ENCODE measurements around the gene PDGFRB. TPM values are rescaled to one million over a fixed set of nuclear protein-coding genes. Genes with fewer than 3 reads are reported as not detected.

PDGFRB gene
- total RNA-seq, 1 experiment from 2014 or later, result 1.8 TPM

DNA sequence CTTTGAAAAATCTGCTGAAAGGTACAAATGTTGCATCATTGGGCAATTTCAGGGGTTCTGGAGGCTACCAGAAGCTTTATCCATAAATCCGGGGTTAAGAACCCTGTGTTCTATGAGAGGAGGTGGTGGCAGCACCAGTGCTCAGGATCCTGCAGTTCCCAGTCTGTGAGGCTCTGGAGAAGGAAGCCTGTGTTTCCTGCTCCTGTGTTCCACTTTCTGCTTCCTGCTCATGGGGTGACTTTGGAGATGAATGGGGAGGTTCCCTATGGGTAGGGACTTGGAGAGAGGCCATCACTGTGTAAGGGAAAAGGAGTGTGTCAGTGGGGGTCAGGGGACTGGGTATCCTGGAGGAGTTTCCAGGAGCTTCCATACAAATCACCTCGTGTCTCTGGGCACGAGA lies 13.2 kb upstream of the PDGFRB start:
- no peak for ATAC-seq
- H3K27me3 ChIP-seq (ENCODE audit: control insufficient read depth, insufficient read depth, low read length), result no peaks in the 10 kb centered on the region; the same call in 1 of the 2 replicates
- CTCF ChIA-PET, result no interaction called here

DNA sequence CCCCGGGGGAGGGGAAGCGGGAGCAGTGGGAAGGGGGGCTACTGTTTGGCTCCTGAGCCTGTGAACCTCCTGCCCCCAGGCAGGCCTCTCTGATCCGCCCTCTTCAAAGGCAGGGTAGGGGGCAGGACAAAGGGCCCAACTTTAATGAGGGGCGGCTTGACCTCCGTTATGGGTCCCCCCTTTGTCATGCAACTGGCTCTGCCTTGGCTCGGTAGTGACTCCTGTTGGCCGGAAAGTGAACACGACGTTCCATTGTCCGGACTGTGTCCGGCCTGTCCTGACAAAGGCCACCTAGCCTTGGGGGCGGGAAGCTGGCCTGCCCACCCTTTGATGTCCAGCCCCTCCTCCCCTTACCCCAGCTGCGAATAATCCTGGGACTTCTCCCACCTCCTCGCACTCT lies 12.3 kb upstream of the PDGFRB start:
- CTCF ChIA-PET, result no interaction called here
- no peaks in the 10 kb centered on the region for H3K4me1 ChIP-seq (ENCODE audit: control insufficient read depth, insufficient read depth, low read length)
- POLR2A ChIA-PET, result no interaction called here
- TF ChIP-seq TCF7L2 (IDR thresholded peaks at IDR 0.05; ENCODE audit: low read depth, low read length) (no peak), POLR2AphosphoS5 (IDR thresholded peaks at IDR 0.05; ENCODE audit: low read depth, low read length) (no peak), SIN3A (IDR thresholded peaks at IDR 0.05; ENCODE audit: borderline replicate concordance, insufficient read depth, low read depth, low read length) (no peak)
- TF ChIP-seq, protein P1, sequence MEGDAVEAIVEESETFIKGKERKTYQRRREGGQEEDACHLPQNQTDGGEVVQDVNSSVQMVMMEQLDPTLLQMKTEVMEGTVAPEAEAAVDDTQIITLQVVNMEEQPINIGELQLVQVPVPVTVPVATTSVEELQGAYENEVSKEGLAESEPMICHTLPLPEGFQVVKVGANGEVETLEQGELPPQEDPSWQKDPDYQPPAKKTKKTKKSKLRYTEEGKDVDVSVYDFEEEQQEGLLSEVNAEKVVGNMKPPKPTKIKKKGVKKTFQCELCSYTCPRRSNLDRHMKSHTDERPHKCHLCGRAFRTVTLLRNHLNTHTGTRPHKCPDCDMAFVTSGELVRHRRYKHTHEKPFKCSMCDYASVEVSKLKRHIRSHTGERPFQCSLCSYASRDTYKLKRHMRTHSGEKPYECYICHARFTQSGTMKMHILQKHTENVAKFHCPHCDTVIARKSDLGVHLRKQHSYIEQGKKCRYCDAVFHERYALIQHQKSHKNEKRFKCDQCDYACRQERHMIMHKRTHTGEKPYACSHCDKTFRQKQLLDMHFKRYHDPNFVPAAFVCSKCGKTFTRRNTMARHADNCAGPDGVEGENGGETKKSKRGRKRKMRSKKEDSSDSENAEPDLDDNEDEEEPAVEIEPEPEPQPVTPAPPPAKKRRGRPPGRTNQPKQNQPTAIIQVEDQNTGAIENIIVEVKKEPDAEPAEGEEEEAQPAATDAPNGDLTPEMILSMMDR (IDR thresholded peaks at IDR 0.05), result no peak; the same call in 1 of the 2 replicates
- TF ChIP-seq, protein P2, sequence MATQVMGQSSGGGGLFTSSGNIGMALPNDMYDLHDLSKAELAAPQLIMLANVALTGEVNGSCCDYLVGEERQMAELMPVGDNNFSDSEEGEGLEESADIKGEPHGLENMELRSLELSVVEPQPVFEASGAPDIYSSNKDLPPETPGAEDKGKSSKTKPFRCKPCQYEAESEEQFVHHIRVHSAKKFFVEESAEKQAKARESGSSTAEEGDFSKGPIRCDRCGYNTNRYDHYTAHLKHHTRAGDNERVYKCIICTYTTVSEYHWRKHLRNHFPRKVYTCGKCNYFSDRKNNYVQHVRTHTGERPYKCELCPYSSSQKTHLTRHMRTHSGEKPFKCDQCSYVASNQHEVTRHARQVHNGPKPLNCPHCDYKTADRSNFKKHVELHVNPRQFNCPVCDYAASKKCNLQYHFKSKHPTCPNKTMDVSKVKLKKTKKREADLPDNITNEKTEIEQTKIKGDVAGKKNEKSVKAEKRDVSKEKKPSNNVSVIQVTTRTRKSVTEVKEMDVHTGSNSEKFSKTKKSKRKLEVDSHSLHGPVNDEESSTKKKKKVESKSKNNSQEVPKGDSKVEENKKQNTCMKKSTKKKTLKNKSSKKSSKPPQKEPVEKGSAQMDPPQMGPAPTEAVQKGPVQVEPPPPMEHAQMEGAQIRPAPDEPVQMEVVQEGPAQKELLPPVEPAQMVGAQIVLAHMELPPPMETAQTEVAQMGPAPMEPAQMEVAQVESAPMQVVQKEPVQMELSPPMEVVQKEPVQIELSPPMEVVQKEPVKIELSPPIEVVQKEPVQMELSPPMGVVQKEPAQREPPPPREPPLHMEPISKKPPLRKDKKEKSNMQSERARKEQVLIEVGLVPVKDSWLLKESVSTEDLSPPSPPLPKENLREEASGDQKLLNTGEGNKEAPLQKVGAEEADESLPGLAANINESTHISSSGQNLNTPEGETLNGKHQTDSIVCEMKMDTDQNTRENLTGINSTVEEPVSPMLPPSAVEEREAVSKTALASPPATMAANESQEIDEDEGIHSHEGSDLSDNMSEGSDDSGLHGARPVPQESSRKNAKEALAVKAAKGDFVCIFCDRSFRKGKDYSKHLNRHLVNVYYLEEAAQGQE (IDR thresholded peaks at IDR 0.05; ENCODE audit: insufficient read depth in 1 of 2, low read depth in 2 of 2, low read length in 1 of 2), result no peak
- no peak overlapping the region for H3K27ac ChIP-seq (ENCODE audit: low read length)
- ATAC-seq, result no peak
- no peaks in the 10 kb centered on the region for H3K9me3 ChIP-seq (ENCODE audit: control insufficient read depth, insufficient read depth, low read depth, low read length)
- BruUV-seq (replicated peaks), result no TSS peak
- no peak overlapping the region for H3K4me3 ChIP-seq (ENCODE audit: low read depth in 2 of 2, low read length in 2 of 2)
- intact Hi-C loops (cut with micrococcal nuclease; ENCODE audit: unreplicated experiment), result no loop called here
- no peak for DNase-seq (ENCODE audit: low read depth, low spot score)
- H3K27me3 ChIP-seq (ENCODE audit: control insufficient read depth, insufficient read depth, low read length), result no peaks in the 10 kb centered on the region; the same call in 1 of the 2 replicates
- in situ Hi-C loops (cut with HindIII; ENCODE audit: low pct_unique_long_range_greater_than_20kb, low sequenced_read_pairs), result no loop called here
- no peaks in the 10 kb centered on the region for H3K36me3 ChIP-seq (ENCODE audit: control insufficient read depth, insufficient read depth, low read length)

More for the DNA sequence above, 13.2 kb upstream of the PDGFRB start:
- TF ChIP-seq, protein P1 (IDR thresholded peaks at IDR 0.05), result no peak
- TF ChIP-seq, protein P2 (IDR thresholded peaks at IDR 0.05; ENCODE audit: insufficient read depth in 1 of 2, low read depth in 2 of 2, low read length in 1 of 2), result no peak
- no peak for TF ChIP-seq TCF7L2 (IDR thresholded peaks at IDR 0.05; ENCODE audit: low read depth, low read length)
- TF ChIP-seq POLR2AphosphoS5 (IDR thresholded peaks at IDR 0.05; ENCODE audit: low read depth, low read length), result no peak
- no peak for TF ChIP-seq SIN3A (IDR thresholded peaks at IDR 0.05; ENCODE audit: borderline replicate concordance, insufficient read depth, low read depth, low read length)
- DNase-seq (ENCODE audit: low read depth, low spot score), result no peak
- no TSS peak for BruUV-seq (replicated peaks)
- Histone ChIP-seq H3K36me3 (ENCODE audit: control insufficient read depth, insufficient read depth, low read length) (no peaks in the 10 kb centered on the region), H3K9me3 (ENCODE audit: control insufficient read depth, insufficient read depth, low read depth, low read length) (no peaks in the 10 kb centered on the region), H3K4me1 (ENCODE audit: control insufficient read depth, insufficient read depth, low read length) (no peaks in the 10 kb centered on the region), H3K27ac (ENCODE audit: low read length) (no peak overlapping the region), H3K4me3 (ENCODE audit: low read depth in 2 of 2, low read length in 2 of 2) (no peak overlapping the region)
- in situ Hi-C loops (cut with HindIII; ENCODE audit: low pct_unique_long_range_greater_than_20kb, low sequenced_read_pairs), result no loop called here
- intact Hi-C loops (cut with micrococcal nuclease; ENCODE audit: unreplicated experiment), result no loop called here
- POLR2A ChIA-PET, result no interaction called here
